Hepatocyte (in vitro differentiated cells): Measurements from ENCODE around the gene EPHB4.

Experiments used
- CTCF ChIP-seq: fragments of 200-600 bp; sonication (generic); IDR thresholded peaks from 2 replicates; pipeline ENCODE4 v1.5.1; 2016; ENCODE audit warnings: antibody characterized with exemption, mild to moderate bottlenecking; ENCODE audit not compliant: poor library complexity
- EZH2 ChIP-seq: fragments of 200-600 bp; sonication (generic); IDR thresholded peaks from 2 replicates; pipeline ENCODE4 v1.6.1; 2016; ENCODE audit warnings: antibody characterized with exemption, mild to moderate bottlenecking, borderline replicate concordance
- EZH2phosphoT487 ChIP-seq: fragments of 200-600 bp; sonication (generic); IDR thresholded peaks from one replicate; pipeline ENCODE4 v1.6.1; 2018; ENCODE audit warnings: antibody characterized with exemption, mild to moderate bottlenecking, low read depth, moderate library complexity; ENCODE audit not compliant: unreplicated experiment, severe bottlenecking

- no peak for TF ChIP-seq CTCF
- TF ChIP-seq EZH2, result no peak
- TF ChIP-seq EZH2phosphoT487, result no peak
These were observed 33.3 kb downstream of the EPHB4 start for GRCh38 chr7:100793806-100794660.
